ENCODE measurements around the gene CIB2.

Gene CIB2

DNA sequence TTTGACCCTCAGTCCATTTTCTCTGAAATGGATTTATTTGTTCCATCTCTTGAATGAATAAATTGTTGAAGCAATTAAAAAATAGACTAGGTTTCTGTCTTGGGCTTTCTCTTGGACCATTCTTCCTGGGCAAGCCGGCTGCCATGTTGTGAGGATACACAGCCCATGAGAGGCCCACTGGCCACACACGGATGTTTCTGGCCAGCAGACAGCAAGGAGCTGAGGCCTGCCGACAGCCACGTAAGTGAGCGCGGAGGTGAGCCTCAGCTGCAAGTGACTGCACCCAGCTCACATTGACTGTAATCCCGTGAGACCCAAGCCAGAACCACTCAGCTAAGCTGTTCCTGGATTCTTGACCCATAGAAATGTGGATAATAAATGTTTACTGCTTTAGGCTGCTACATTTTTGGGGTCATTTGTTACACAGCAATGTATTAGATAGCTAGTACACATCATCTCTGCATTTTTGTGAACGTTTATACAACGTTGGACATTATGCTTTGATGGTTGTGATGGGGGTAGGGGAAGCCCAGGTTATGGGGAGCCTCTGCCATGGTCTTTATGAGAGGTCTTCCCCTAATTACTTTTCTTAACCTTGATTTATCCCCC, 40.7 kb upstream of the CIB2 start:
- TF ChIP-seq, protein P1, sequence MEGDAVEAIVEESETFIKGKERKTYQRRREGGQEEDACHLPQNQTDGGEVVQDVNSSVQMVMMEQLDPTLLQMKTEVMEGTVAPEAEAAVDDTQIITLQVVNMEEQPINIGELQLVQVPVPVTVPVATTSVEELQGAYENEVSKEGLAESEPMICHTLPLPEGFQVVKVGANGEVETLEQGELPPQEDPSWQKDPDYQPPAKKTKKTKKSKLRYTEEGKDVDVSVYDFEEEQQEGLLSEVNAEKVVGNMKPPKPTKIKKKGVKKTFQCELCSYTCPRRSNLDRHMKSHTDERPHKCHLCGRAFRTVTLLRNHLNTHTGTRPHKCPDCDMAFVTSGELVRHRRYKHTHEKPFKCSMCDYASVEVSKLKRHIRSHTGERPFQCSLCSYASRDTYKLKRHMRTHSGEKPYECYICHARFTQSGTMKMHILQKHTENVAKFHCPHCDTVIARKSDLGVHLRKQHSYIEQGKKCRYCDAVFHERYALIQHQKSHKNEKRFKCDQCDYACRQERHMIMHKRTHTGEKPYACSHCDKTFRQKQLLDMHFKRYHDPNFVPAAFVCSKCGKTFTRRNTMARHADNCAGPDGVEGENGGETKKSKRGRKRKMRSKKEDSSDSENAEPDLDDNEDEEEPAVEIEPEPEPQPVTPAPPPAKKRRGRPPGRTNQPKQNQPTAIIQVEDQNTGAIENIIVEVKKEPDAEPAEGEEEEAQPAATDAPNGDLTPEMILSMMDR (IDR thresholded peaks at IDR 0.05; ENCODE audit: borderline replicate concordance, insufficient read depth, low read depth, low read length) = no peak

GRCh38 chr15:78170848-78171773, 39.9 kb upstream of the CIB2 start:
- TF ChIP-seq, protein P1 (IDR thresholded peaks at IDR 0.05; ENCODE audit: borderline replicate concordance, insufficient read depth, low read depth, low read length) = no peak
- no peak overlapping the region for H3K4me3 ChIP-seq (ENCODE audit: low read depth, low read length)

More for the DNA sequence above, 40.7 kb upstream of the CIB2 start:
- H3K4me3 ChIP-seq (ENCODE audit: low read depth, low read length) = no peak overlapping the region

GRCh38 chr15:78168608-78169007, 37.4 kb upstream of the CIB2 start:
- TF ChIP-seq, protein P1 (IDR thresholded peaks at IDR 0.05; ENCODE audit: borderline replicate concordance, insufficient read depth, low read depth, low read length) = no peak

DNA sequence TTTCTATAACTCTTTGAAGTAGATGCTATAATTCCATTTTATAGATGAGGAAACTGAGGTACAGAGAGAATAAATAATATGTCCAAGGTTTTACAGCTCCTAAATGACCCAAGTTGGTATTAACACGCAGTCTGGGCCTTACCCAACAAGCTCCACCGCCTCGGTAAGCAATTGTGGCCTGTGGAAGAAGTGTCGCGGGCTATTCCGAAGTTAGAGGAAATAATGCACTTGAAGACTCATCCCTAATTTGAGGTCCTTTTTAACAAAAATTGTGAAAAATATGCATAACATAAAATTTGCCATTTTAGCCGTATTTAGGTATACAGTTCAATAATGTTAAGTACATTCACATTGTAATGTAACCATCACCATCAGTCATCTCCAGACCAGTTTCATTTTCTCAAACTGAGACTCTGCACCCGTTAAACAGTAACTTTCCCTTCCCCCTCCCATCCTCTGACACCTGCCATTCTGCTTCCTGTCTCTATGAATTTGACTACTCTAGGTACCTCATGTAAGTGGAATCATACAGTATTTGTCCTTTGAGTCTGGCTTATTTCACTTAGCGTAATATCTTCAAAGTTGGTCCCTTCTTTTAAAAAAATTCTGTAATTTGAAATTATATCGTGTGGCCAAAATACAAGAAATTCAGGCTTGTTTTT, 36.1 kb upstream of the CIB2 start:
- no peak overlapping the region for H3K4me3 ChIP-seq (ENCODE audit: low read depth, low read length)
- TF ChIP-seq, protein P1 (IDR thresholded peaks at IDR 0.05; ENCODE audit: borderline replicate concordance, insufficient read depth, low read depth, low read length) = no peak

More at GRCh38 chr15:78168608-78169007, 37.4 kb upstream of the CIB2 start:
- H3K4me3 ChIP-seq (ENCODE audit: low read depth, low read length) = no peak overlapping the region

GRCh38 chr15:78164010-78164409, 32.8 kb upstream of the CIB2 start:
- H3K4me3 ChIP-seq (ENCODE audit: low read depth, low read length) = no peak overlapping the region
- TF ChIP-seq, protein P1 (IDR thresholded peaks at IDR 0.05; ENCODE audit: borderline replicate concordance, insufficient read depth, low read depth, low read length) = no peak

GRCh38 chr15:78162038-78162437, 30.8 kb upstream of the CIB2 start:
- H3K4me3 ChIP-seq (ENCODE audit: low read depth, low read length) = no peak overlapping the region
- TF ChIP-seq, protein P1 (IDR thresholded peaks at IDR 0.05; ENCODE audit: borderline replicate concordance, insufficient read depth, low read depth, low read length) = no peak
